WTC11 (cell line): Measurements from ENCODE around the gene RASGRP3.

Experiments
- CREB1 ChIP-seq: sonication (generic); formaldehyde crosslinking; IDR thresholded peaks from 2 replicates; pipeline ENCODE4 v1.8.0; 2023; ENCODE audit warnings: mild to moderate bottlenecking, missing genetic modification reagents
- CREM ChIP-seq: sonication (generic); formaldehyde crosslinking; IDR thresholded peaks from 2 replicates; pipeline ENCODE4 v1.8.1; 2022; ENCODE audit warnings: mild to moderate bottlenecking, missing genetic modification reagents, moderate library complexity
- FOXJ3 ChIP-seq: sonication (generic); formaldehyde crosslinking; IDR thresholded peaks from 2 replicates; pipeline ENCODE4 v1.9.0; 2021; ENCODE audit warnings: missing genetic modification reagents, mild to moderate bottlenecking, borderline replicate concordance
- FOXP1 ChIP-seq: sonication (generic); formaldehyde crosslinking; IDR thresholded peaks from 2 replicates; pipeline ENCODE4 v1.8.0; 2022; ENCODE audit warnings: missing genetic modification reagents, mild to moderate bottlenecking, moderate library complexity, borderline replicate concordance
- GRHL2 ChIP-seq: fragments of 250-450 bp; sonication (Bioruptor Pico); IDR thresholded peaks from 2 replicates; pipeline ENCODE4 v1.8.0; 2022; ENCODE audit warnings: mild to moderate bottlenecking, moderate library complexity; ENCODE audit not compliant: insufficient replicate concordance, severe bottlenecking
- JUN ChIP-seq: sonication (generic); formaldehyde crosslinking; IDR thresholded peaks from 2 replicates; pipeline ENCODE4 v1.8.0; 2023; ENCODE audit warnings: mild to moderate bottlenecking, missing genetic modification reagents
- SP1 ChIP-seq: sonication (generic); formaldehyde crosslinking; conservative IDR thresholded peaks from 2 replicates; pipeline ENCODE4 v1.8.1; 2022; ENCODE audit warnings: missing genetic modification reagents
- TF ChIP-seq, protein P1 (sequence below): fragments of 250-450 bp; sonication (Bioruptor Pico); IDR thresholded peaks from 2 replicates; pipeline ENCODE4 v2.1.2; 2022; ENCODE audit warnings: mild to moderate bottlenecking, moderate library complexity
- TF ChIP-seq, protein P2 (sequence below): fragments of 200-600 bp; IDR thresholded peaks from 2 replicates; pipeline ENCODE4 v1.8.0; 2022; ENCODE audit warnings: antibody characterized with exemption
- TF ChIP-seq, protein P3 (sequence below): sonication (generic); formaldehyde crosslinking; IDR thresholded peaks from 2 replicates; pipeline ENCODE4 v1.8.0; 2023; ENCODE audit warnings: missing genetic modification reagents, mild to moderate bottlenecking, borderline replicate concordance
- TF ChIP-seq, protein P4 (sequence below): sonication (generic); formaldehyde crosslinking; IDR thresholded peaks from 2 replicates; pipeline ENCODE4 v1.8.1; 2022; ENCODE audit warnings: missing genetic modification reagents, borderline replicate concordance
- TF ChIP-seq, protein P5 (sequence below): sonication (generic); formaldehyde crosslinking; IDR thresholded peaks from 2 replicates; pipeline ENCODE4 v1.8.0; 2022; ENCODE audit warnings: mild to moderate bottlenecking, missing genetic modification reagents
- TF ChIP-seq, protein P6 (sequence below): sonication (generic); formaldehyde crosslinking; IDR thresholded peaks from 2 replicates; pipeline ENCODE4 v1.8.0; 2023; ENCODE audit warnings: mild to moderate bottlenecking, missing genetic modification reagents

DNA sequence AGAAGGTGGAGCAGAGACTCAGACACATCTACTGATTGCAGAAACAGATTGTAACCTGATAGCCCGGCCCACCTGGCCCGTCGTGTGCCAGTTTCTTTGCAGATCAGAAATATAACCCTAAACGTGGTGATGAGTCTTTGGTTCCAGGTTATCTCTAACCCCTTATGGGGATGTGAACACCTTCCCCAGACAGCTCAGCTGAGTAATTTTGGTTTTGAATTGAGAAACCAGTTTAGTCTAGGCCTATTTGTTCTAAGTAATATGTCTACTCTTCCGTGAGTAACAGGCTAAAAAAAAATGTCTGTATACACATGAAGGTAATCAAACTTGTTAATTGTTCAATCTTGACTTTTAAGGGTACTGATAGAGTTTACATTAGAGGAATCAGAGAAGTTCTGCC lies 35.7 kb downstream of the RASGRP3 start:
- TF ChIP-seq GRHL2 (CRISPR knock-in tag) (no peak), CREB1 (CRISPR knock-in tag) (no peak), JUN (CRISPR knock-in tag) (no peak), CREM (no peak), SP1 (CRISPR knock-in tag) (no peak), FOXP1 (CRISPR knock-in tag) (no peak), FOXJ3 (no peak)
- TF ChIP-seq, protein P1, sequence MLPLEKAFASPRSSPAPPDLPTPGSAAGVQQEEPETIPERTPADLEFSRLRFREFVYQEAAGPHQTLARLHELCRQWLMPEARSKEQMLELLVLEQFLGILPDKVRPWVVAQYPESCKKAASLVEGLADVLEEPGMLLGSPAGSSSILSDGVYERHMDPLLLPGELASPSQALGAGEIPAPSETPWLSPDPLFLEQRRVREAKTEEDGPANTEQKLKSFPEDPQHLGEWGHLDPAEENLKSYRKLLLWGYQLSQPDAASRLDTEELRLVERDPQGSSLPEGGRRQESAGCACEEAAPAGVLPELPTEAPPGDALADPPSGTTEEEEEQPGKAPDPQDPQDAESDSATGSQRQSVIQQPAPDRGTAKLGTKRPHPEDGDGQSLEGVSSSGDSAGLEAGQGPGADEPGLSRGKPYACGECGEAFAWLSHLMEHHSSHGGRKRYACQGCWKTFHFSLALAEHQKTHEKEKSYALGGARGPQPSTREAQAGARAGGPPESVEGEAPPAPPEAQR (CRISPR knock-in tag) = no peak
- TF ChIP-seq, protein P2, sequence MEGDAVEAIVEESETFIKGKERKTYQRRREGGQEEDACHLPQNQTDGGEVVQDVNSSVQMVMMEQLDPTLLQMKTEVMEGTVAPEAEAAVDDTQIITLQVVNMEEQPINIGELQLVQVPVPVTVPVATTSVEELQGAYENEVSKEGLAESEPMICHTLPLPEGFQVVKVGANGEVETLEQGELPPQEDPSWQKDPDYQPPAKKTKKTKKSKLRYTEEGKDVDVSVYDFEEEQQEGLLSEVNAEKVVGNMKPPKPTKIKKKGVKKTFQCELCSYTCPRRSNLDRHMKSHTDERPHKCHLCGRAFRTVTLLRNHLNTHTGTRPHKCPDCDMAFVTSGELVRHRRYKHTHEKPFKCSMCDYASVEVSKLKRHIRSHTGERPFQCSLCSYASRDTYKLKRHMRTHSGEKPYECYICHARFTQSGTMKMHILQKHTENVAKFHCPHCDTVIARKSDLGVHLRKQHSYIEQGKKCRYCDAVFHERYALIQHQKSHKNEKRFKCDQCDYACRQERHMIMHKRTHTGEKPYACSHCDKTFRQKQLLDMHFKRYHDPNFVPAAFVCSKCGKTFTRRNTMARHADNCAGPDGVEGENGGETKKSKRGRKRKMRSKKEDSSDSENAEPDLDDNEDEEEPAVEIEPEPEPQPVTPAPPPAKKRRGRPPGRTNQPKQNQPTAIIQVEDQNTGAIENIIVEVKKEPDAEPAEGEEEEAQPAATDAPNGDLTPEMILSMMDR = no peak
- TF ChIP-seq, protein P3, sequence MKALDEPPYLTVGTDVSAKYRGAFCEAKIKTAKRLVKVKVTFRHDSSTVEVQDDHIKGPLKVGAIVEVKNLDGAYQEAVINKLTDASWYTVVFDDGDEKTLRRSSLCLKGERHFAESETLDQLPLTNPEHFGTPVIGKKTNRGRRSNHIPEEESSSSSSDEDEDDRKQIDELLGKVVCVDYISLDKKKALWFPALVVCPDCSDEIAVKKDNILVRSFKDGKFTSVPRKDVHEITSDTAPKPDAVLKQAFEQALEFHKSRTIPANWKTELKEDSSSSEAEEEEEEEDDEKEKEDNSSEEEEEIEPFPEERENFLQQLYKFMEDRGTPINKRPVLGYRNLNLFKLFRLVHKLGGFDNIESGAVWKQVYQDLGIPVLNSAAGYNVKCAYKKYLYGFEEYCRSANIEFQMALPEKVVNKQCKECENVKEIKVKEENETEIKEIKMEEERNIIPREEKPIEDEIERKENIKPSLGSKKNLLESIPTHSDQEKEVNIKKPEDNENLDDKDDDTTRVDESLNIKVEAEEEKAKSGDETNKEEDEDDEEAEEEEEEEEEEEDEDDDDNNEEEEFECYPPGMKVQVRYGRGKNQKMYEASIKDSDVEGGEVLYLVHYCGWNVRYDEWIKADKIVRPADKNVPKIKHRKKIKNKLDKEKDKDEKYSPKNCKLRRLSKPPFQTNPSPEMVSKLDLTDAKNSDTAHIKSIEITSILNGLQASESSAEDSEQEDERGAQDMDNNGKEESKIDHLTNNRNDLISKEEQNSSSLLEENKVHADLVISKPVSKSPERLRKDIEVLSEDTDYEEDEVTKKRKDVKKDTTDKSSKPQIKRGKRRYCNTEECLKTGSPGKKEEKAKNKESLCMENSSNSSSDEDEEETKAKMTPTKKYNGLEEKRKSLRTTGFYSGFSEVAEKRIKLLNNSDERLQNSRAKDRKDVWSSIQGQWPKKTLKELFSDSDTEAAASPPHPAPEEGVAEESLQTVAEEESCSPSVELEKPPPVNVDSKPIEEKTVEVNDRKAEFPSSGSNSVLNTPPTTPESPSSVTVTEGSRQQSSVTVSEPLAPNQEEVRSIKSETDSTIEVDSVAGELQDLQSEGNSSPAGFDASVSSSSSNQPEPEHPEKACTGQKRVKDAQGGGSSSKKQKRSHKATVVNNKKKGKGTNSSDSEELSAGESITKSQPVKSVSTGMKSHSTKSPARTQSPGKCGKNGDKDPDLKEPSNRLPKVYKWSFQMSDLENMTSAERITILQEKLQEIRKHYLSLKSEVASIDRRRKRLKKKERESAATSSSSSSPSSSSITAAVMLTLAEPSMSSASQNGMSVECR (CRISPR knock-in tag) = no peak
- TF ChIP-seq, protein P4, sequence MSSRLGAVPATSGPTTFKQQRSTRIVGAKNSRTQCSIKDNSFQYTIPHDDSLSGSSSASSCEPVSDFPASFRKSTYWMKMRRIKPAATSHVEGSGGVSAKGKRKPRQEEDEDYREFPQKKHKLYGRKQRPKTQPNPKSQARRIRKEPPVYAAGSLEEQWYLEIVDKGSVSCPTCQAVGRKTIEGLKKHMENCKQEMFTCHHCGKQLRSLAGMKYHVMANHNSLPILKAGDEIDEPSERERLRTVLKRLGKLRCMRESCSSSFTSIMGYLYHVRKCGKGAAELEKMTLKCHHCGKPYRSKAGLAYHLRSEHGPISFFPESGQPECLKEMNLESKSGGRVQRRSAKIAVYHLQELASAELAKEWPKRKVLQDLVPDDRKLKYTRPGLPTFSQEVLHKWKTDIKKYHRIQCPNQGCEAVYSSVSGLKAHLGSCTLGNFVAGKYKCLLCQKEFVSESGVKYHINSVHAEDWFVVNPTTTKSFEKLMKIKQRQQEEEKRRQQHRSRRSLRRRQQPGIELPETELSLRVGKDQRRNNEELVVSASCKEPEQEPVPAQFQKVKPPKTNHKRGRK (CRISPR knock-in tag) = no peak
- TF ChIP-seq, protein P5, sequence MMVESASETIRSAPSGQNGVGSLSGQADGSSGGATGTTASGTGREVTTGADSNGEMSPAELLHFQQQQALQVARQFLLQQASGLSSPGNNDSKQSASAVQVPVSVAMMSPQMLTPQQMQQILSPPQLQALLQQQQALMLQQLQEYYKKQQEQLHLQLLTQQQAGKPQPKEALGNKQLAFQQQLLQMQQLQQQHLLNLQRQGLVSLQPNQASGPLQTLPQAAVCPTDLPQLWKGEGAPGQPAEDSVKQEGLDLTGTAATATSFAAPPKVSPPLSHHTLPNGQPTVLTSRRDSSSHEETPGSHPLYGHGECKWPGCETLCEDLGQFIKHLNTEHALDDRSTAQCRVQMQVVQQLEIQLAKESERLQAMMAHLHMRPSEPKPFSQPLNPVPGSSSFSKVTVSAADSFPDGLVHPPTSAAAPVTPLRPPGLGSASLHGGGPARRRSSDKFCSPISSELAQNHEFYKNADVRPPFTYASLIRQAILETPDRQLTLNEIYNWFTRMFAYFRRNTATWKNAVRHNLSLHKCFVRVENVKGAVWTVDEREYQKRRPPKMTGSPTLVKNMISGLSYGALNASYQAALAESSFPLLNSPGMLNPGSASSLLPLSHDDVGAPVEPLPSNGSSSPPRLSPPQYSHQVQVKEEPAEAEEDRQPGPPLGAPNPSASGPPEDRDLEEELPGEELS (CRISPR knock-in tag) = no peak
- TF ChIP-seq, protein P6, sequence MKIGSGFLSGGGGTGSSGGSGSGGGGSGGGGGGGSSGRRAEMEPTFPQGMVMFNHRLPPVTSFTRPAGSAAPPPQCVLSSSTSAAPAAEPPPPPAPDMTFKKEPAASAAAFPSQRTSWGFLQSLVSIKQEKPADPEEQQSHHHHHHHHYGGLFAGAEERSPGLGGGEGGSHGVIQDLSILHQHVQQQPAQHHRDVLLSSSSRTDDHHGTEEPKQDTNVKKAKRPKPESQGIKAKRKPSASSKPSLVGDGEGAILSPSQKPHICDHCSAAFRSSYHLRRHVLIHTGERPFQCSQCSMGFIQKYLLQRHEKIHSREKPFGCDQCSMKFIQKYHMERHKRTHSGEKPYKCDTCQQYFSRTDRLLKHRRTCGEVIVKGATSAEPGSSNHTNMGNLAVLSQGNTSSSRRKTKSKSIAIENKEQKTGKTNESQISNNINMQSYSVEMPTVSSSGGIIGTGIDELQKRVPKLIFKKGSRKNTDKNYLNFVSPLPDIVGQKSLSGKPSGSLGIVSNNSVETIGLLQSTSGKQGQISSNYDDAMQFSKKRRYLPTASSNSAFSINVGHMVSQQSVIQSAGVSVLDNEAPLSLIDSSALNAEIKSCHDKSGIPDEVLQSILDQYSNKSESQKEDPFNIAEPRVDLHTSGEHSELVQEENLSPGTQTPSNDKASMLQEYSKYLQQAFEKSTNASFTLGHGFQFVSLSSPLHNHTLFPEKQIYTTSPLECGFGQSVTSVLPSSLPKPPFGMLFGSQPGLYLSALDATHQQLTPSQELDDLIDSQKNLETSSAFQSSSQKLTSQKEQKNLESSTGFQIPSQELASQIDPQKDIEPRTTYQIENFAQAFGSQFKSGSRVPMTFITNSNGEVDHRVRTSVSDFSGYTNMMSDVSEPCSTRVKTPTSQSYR (CRISPR knock-in tag) = no peak
